HepG2 (cell line): ENCODE measurements around the gene ALG9. TPM values are rescaled to one million over a fixed set of nuclear protein-coding genes. Genes with fewer than 3 reads are reported as not detected.

Experiments
- ATF2 ChIP-seq: sonication (generic); formaldehyde crosslinking; IDR thresholded peaks from 2 replicates; pipeline ENCODE4 v1.4.0; 2020; ENCODE audit warnings: missing genetic modification reagents
- CHCHD3 ChIP-seq: sonication (generic); formaldehyde crosslinking; IDR thresholded peaks from 2 replicates; pipeline ENCODE4 v1.8.0; 2022; ENCODE audit warnings: mild to moderate bottlenecking, missing genetic modification reagents, moderate library complexity
- DRAP1 ChIP-seq: IDR thresholded peaks from 2 replicates; pipeline ENCODE4 v1.6.1; 2016; ENCODE audit warnings: missing genetic modification reagents, missing compliant biosample characterization
- EZH2 ChIP-seq: conservative IDR thresholded peaks from 2 replicates; pipeline ENCODE4 v1.6.1; 2012; ENCODE audit warnings: mild to moderate bottlenecking, low read depth, low read length, moderate library complexity
- HIC2 ChIP-seq: sonication (generic); formaldehyde crosslinking; IDR thresholded peaks from 2 replicates; pipeline ENCODE4 v1.9.0; 2022; ENCODE audit warnings: low read depth, missing genetic modification reagents
- HMGA1 ChIP-seq: sonication (generic); formaldehyde crosslinking; conservative IDR thresholded peaks from 2 replicates; pipeline ENCODE4 v1.4.0; 2020; ENCODE audit warnings: missing genetic modification reagents
- HNF1B ChIP-seq: sonication (generic); formaldehyde crosslinking; IDR thresholded peaks from 2 replicates; pipeline ENCODE4 v1.5.1; 2020; ENCODE audit warnings: mild to moderate bottlenecking, moderate library complexity, missing genetic modification reagents
- HNF4A ChIP-seq: sonication (generic); formaldehyde crosslinking; IDR thresholded peaks from 2 replicates; pipeline ENCODE4 v1.4.0; 2020; ENCODE audit warnings: missing genetic modification reagents
- MATR3 ChIP-seq: sonication (generic); formaldehyde crosslinking; IDR thresholded peaks from 2 replicates; pipeline ENCODE4 v1.4.0; 2020; ENCODE audit warnings: missing genetic modification reagents
- PAF1 ChIP-seq: IDR thresholded peaks from 2 replicates; pipeline ENCODE4 v1.6.1; 2016; ENCODE audit warnings: missing genetic modification reagents, missing compliant biosample characterization
- PCBP1 ChIP-seq: fragments of 200-400 bp; formaldehyde crosslinking; IDR thresholded peaks from 2 replicates; pipeline ENCODE4 v1.6.1; 2017; ENCODE audit warnings: mild to moderate bottlenecking, low read depth, low read length, borderline replicate concordance
- SMAD1 ChIP-seq: sonication (generic); formaldehyde crosslinking; IDR thresholded peaks from 2 replicates; pipeline ENCODE4 v1.4.0; 2020; ENCODE audit warnings: missing genetic modification reagents, low read depth, mild to moderate bottlenecking, borderline replicate concordance
- SNAPC4 ChIP-seq: sonication (generic); formaldehyde crosslinking; IDR thresholded peaks from 2 replicates; pipeline ENCODE4 v1.4.0; 2020; ENCODE audit warnings: mild to moderate bottlenecking, missing genetic modification reagents
- ZNF652 ChIP-seq: IDR thresholded peaks from 2 replicates; pipeline ENCODE4 v1.6.1; 2016; ENCODE audit warnings: low read depth, borderline replicate concordance
- ZNF891 ChIP-seq: sonication (generic); formaldehyde crosslinking; IDR thresholded peaks from 2 replicates; pipeline ENCODE4 v1.5.0; 2020; ENCODE audit warnings: mild to moderate bottlenecking, missing genetic modification reagents
- polyA plus RNA-seq, 8 experiments: library from polyadenylated mRNA; depleted of rRNA in 3 of 8; stranded (reverse) in 7 of 8; unstranded in 1 of 8; fragments of >200 nt; fragmentation: Illumina TruSeq in 4 of 8; extraction: Trizol in 4 of 8; gene quantifications; 2 replicates each; pipeline versions ENCODE4 v1.2.1 to v1.2.3, GENCODE V29; 2011 to 2016; ENCODE audit warnings: low read depth in 4 of 8, missing spikeins in 1 of 8, mixed read lengths in 1 of 8; ENCODE audit not compliant: insufficient read depth in 1 of 8
- total RNA-seq, 5 experiments: library from RNA; depleted of rRNA; stranded (reverse); fragments of >200 nt; fragmentation: Illumina TruSeq; extraction: Trizol; gene quantifications; 2 replicates each; pipeline ENCODE4 v1.2.3, GENCODE V29; 2016; ENCODE audit warnings: low read depth in 1 of 5

Gene ALG9
- total and polyA plus RNA-seq, 2 of the 13 experiments (the other 11 are each of a cell fraction or from before 2014, with no cell fraction given), result 39.4 to 40.6 TPM

- TF ChIP-seq HNF1B (CRISPR knock-in tag) (no peak), CHCHD3 (CRISPR knock-in tag) (no peak), ATF2 (CRISPR knock-in tag) (no peak), HIC2 (CRISPR knock-in tag) (no peak), ZNF652 (peak; percentile 94), DRAP1 (no peak), SNAPC4 (CRISPR knock-in tag) (no peak), ZNF891 (CRISPR knock-in tag) (no peak), PAF1 (CRISPR knock-in tag) (no peak), SMAD1 (CRISPR knock-in tag) (no peak), MATR3 (no peak), PCBP1 (no peak), HMGA1 (CRISPR knock-in tag) (no peak), EZH2 (no peak), HNF4A (CRISPR knock-in tag) (peak; percentile 51; the same call in 1 of the 2 replicates)
Measured at GRCh38 chr11:111792314-111792713, 79.1 kb downstream of the ALG9 start (continued).
